ENCODE data around the gene COMT.

- TF ChIP-seq POLR2A (IDR thresholded peaks at IDR 0.05) (peak in 1 of 2 donors; percentile 39), CTCF (IDR thresholded peaks at IDR 0.05) (no peak)
Observed at GRCh38 chr22:19943082-19944026, 1.8 kb downstream of the COMT start.
